Measurements from ENCODE around the gene YDJC. TPM values are rescaled to one million over a fixed set of nuclear protein-coding genes. Genes with fewer than 3 reads are reported as not detected.
"Not testable (repeated sequence)": the region's sequence is repeated elsewhere in the genome, so short reads cannot be mapped to it uniquely, and the experiment has no call there.

Gene YDJC
- total RNA-seq (2014; rRNA removed; shearing (Covaris generic); ENCODE audit: low replicate concordance): 158 and 165 TPM in 2 replicates

GRCh38 chr22:21629255-21630149, at the start of gene YDJC:
YDJC (minus strand) TSS chr22:21630022; CDS start chr22:21630014, 8 bp downstream.
- in situ Hi-C loops (cut with HindIII; ENCODE audit: low pct_unique_long_range_greater_than_20kb, low sequenced_read_pairs): no loop called here

GRCh38 chr22:21679383-21679782, 49.6 kb upstream of the YDJC start:
- DNase-seq (ENCODE audit: low read depth): no peak
- in situ Hi-C loops (cut with HindIII; ENCODE audit: low pct_unique_long_range_greater_than_20kb, low sequenced_read_pairs): no loop called here

More at GRCh38 chr22:21629255-21630149, at the start of gene YDJC:
- DNase-seq (ENCODE audit: low read depth): peak; percentile 90

DNA sequence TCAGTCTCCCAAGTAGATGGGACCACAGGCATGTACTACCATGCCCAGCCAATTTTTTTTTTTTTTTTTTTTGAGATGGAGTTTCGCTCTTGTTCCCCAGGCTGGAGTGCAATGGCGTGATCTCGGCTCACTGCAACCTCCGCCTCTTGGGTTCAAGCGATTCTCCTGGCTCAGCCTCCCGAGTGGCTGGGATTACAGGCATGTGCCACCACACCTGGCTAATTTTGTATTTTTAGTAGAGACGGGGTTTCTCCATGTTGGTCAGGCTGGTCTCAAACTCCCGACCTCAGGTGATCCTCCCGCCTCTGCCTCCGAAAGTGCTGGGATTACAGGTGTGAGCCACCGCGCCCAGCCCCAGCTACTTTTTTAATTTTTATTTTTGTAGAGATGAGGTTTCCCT, 49.0 kb upstream of the YDJC start:
- DNase-seq (ENCODE audit: low read depth); in situ Hi-C loops (cut with HindIII; ENCODE audit: low pct_unique_long_range_greater_than_20kb, low sequenced_read_pairs): not testable (repeated sequence)

DNA sequence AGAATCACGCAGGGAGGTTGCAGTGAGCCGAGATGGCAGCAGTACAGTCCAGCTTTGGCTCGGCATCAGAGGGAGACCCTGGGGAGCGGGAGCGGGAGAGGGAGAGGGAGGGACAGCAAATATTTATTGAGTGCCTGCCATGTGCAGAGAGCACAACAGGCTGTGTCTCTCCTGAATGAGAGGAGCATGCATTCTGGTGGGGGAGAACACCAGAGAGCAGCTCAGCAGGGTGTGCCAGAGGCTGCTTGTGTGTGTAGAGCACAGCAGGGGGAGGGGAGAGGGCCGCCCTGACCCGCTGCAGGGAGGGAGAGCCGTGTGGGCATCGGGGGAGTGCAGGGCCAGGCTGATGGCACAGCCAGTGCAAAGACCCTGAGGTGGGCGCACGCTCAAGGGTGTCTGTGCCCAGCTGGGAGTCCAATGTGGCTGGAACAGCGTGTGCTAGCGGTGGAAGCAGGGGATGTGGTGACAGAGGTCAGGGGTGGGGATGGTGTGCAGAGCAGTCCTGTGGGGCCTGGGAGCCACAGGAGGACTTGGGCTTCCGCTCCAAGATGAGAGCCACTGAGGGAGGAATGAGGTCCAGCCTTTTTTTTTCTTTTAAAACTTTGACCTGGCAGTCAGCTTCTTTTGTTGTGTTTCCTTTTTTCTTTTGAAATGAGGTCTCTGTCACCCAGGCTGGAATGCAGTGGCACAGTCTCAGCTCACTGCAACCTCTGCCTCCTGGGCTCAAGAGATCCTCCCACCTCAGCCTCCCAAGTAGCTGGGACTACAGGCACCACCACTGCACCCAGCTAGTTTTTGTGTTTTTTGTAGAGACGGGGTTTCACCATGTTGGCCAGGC, 48.0 kb upstream of the YDJC start:
- no peak for DNase-seq (ENCODE audit: low read depth)
- in situ Hi-C loops (cut with HindIII; ENCODE audit: low pct_unique_long_range_greater_than_20kb, low sequenced_read_pairs): no loop called here

DNA sequence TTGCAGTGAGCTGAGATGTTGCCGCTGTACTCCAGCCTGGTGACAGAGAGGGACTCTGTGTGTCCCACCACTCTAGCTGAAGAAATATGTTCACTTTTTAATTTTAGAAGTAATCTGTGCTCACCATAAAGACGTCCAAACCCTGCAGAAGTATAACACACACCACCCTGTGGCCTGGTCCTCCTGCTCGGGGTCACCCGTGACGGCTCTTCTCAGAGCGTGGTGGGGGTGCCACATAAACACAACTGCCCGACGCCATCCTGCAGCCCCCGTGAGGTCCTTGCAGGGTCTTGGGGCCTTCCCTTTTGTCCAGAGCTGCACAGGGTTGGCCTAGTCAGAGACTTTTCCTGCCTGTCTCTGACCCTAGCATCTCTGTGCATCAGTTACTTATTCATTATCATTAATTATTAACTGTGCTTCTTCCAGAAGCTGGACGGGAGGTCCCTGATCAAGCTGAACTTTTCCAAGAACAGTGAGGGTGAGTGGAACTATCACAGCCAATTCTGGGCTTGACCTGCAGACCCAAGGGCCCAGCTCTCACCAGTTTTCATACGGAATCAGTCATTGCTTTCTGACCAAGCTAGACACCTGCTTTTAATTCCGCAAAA, 44.9 kb upstream of the YDJC start:
- in situ Hi-C loops (cut with HindIII; ENCODE audit: low pct_unique_long_range_greater_than_20kb, low sequenced_read_pairs): no loop called here
- no peak for DNase-seq (ENCODE audit: low read depth)

DNA sequence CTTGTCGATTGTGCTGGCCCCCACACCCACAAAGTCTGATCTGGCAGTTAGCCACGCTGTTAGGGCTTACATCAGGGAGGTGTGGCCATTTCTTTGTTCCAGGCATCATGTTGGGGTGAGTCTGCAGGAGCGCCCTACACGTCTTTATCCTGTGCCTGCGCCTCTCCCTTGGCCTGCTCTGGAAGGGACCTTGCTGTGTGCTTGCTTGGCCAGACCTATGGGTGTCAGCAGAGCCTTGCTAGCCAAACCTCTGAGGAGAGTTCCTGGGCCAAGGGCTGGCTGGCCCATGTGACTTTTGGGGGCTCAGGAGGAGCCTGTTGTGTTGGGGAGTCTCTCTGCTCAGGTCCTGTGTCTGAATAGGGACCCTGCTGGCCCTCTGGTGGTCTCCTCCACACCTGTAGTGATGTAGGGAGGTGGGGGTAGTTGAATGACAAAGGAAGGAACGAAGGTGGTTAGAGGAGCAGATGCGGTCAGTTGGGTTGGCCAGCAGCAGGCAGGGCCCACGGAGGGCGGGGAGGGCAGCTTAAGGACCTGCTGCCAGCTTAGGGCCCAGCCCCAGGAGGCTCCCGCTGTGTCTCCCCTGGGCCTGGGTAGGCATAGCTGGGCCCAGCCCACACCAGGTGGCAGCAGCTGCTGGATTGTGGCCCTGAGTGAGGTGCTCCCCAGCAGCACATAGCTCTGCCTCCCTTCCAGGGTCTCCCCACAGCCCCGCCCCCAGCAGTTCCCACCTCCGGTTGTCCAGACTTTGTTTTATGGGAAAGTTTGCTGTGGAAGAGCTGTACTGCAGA, 43.9 kb upstream of the YDJC start:
- in situ Hi-C loops (cut with HindIII; ENCODE audit: low pct_unique_long_range_greater_than_20kb, low sequenced_read_pairs): no loop called here
- DNase-seq (ENCODE audit: low read depth): no peak

DNA sequence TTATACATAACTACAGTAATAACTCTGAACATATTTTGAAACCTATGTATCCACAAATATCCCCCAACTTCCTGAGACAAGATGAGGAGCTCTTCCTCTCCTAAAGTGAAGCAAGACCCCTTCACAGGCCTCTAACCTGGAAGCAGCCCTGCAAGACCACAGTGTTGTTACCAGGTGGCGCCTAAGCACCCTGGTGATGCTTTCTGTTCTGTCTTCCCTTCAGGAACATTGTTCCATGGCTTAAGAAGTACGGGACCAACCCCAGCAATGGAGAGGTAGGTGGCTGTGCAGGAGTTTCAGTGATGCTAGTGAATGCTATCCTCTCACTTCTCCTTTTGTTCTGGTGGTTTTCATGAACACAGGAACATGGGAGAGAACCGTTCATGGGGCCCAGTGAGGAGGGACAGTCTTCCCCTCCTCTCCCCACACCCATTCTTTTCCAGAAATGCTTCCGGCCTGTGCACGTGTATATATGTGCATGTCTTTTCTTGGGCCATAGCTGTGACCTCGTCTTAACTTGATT, 42.3 kb upstream of the YDJC start:
- DNase-seq (ENCODE audit: low read depth): no peak
- in situ Hi-C loops (cut with HindIII; ENCODE audit: low pct_unique_long_range_greater_than_20kb, low sequenced_read_pairs): no loop called here

- DNase-seq (ENCODE audit: low read depth): no peak
- in situ Hi-C loops (cut with HindIII; ENCODE audit: low pct_unique_long_range_greater_than_20kb, low sequenced_read_pairs): no loop called here
Measured at GRCh38 chr22:21669026-21669425, 39.2 kb upstream of the YDJC start.

- in situ Hi-C loops (cut with HindIII; ENCODE audit: low pct_unique_long_range_greater_than_20kb, low sequenced_read_pairs): no loop called here
- DNase-seq (ENCODE audit: low read depth): no peak
Measured at GRCh38 chr22:21666786-21667185, 37.0 kb upstream of the YDJC start.

DNA sequence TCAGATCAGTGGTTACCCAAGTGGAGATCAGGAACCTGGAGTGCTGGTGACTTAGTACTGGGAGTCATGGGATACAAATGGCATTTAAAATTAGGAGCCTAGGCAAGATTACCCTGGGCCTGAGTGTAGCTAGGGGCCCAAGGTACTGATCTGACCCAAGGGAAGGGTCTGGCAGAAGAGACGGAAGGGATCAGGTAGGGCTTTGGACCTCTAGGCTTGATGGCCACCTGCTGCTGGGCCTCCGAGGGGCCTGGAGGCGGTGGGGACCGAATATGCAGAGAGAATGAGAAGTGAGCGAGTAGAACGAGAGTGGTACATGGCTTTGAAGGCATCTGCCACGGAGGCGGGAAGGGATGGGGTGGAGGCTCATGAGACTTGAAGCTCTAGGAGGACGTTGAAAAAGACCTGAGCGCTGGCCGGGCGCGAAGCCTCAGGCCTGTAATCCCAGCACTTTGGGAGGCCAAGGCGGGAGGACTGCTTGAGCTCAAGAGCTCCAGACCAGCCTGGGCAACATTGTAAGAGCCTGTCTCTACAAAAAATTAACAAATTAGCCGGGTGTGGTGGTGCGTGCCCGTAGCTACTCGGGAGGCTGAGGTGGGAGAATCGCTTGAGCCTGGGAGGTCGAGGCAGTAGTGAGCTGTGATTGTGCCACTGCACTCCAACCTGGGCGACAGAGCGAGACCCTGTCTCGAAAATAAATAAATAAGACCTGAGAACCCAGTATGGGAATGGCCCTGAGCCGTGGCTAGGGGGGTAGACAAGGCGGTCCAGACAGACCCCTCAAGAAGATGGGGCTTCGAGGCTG, 35.4 kb upstream of the YDJC start:
- DNase-seq (ENCODE audit: low read depth): no peak
- in situ Hi-C loops (cut with HindIII; ENCODE audit: low pct_unique_long_range_greater_than_20kb, low sequenced_read_pairs): no loop called here

DNA sequence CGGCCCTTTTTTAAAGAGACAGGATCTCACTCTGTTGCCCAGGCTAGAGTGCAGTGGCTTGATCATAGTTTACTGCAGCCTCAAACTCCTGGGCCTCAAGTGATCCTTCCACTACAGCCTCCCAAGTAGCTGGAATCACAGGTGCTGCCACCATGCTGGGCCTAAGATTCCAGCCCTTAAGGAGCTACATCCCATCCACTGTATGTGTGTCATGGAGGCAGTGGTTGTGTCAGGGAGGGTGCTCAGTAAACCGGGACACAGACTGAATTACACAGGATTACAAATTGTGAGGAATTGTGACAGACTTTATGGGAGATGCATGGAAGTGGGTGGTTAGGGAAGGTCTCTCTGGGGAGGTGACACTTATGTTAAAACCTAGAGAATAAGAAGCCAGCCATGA, 33.9 kb upstream of the YDJC start:
- in situ Hi-C loops (cut with HindIII; ENCODE audit: low pct_unique_long_range_greater_than_20kb, low sequenced_read_pairs): no loop called here
- no peak for DNase-seq (ENCODE audit: low read depth)

DNA sequence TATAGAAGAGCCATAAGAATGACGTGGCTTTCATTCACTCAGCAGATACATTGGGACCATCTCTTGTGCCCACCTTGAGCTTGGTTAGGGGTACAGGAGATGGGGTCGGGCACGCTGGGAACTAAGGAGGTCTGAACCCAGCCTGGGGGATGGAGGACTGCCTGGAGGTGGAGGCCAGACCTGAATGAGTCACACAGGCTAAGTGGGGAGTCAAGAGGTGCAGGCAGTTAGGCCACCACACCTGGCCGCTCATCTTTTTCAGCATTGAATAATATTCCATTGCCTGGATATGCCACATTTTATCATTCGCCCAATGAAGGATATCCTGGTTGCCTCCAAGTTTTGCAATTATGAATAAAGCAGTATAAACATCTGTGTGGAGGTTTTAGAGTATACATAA, 32.2 kb upstream of the YDJC start:
- DNase-seq (ENCODE audit: low read depth): no peak
- in situ Hi-C loops (cut with HindIII; ENCODE audit: low pct_unique_long_range_greater_than_20kb, low sequenced_read_pairs): no loop called here

- no peak for DNase-seq (ENCODE audit: low read depth)
- in situ Hi-C loops (cut with HindIII; ENCODE audit: low pct_unique_long_range_greater_than_20kb, low sequenced_read_pairs): no loop called here
Measured at GRCh38 chr22:21660904-21661303, 31.1 kb upstream of the YDJC start.

- no peak for DNase-seq (ENCODE audit: low read depth)
- in situ Hi-C loops (cut with HindIII; ENCODE audit: low pct_unique_long_range_greater_than_20kb, low sequenced_read_pairs): no loop called here
Measured at GRCh38 chr22:21659864-21660525, 30.2 kb upstream of the YDJC start.

DNA sequence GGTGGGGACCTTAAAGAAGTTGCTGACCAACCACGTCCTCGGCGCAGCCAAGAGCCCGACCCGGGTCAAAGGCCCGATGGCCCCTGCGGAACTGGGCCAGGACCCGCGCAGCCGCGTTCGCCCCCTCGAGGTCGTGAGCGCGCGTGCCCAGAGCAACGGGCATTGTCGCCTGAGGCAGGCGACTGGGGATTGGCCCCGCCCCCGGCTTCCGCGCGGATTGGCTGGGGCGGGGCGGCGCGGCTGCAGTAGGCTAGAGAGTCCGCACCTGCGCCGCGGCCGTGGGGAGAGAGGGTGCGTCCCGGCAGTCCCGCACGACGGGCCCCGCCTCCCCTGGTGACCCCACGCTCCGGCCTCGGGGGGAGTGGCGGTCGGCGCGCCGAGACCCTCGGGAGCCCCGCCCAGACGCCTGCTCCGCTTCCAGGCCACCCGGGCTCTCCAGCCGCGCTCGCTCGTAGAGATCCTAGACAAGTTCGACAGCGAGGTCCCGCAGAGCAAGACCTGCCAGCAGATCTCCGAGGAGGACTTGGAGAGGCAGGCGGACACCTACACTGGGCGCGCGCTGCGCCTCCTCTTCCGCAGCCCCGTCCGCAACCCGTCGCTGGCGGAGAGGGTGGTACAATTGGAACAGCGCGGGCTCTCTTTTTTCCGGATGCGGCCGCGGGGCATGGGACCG, 27.7 kb upstream of the YDJC start:
- in situ Hi-C loops (cut with HindIII; ENCODE audit: low pct_unique_long_range_greater_than_20kb, low sequenced_read_pairs): no loop called here
- peak; percentile 90 for DNase-seq (ENCODE audit: low read depth)

DNA sequence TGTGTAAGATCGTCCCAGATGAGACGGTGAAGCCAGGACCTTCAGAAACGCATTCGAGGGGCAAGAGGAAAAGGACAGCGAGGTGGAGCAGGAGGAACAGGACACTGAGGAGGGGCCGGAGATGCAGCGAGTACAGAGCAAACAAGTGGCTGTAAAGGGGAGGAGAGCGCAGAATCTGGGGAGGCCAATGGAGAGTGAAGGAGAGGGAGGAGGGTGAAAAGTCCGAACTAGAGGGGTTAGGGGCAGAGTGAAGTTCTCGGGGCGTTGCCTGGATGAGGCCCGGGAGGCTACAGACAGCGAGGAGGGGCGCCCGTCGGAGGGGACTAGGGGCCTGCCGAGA, 27.2 kb upstream of the YDJC start:
- in situ Hi-C loops (cut with HindIII; ENCODE audit: low pct_unique_long_range_greater_than_20kb, low sequenced_read_pairs): no loop called here
- no peak for DNase-seq (ENCODE audit: low read depth)
